ENCODE results near the gene NID2.

GRCh38 chr14:52031781-52032180 is 37.1 kb downstream of the NID2 start:
- TF ChIP-seq FOXP2 (optimal IDR thresholded peaks at IDR 0.05; ENCODE audit: control extremely low read depth, extremely low read length, insufficient read depth) (no peak), POLR2AphosphoS5 (IDR thresholded peaks at IDR 0.05; ENCODE audit: borderline replicate concordance, low read depth, low read length) (no peak), EZH2 (IDR thresholded peaks at IDR 0.05) (no peak)
